K562 (cell line): ENCODE measurements around the gene BRPF1. TPM values are rescaled to one million over a fixed set of nuclear protein-coding genes. Genes with fewer than 3 reads are reported as not detected.

Source experiments
- CBFA2T2 ChIP-seq: fragments of 450-650 bp; conservative IDR thresholded peaks from 2 replicates; pipeline ENCODE4 v1.6.1; 2017; ENCODE audit warnings: mild to moderate bottlenecking
- CBX2 ChIP-seq: fragments of 200-600 bp; sonication (generic); IDR thresholded peaks from one replicate; pipeline ENCODE4 v1.6.1; 2012; ENCODE audit warnings: mild to moderate bottlenecking, low read length, inconsistent platforms; ENCODE audit not compliant: insufficient read depth, poor library complexity, severe bottlenecking
- CTBP1 ChIP-seq: fragments of 450-650 bp; IDR thresholded peaks from 2 replicates; pipeline ENCODE4 v1.6.1; 2016; ENCODE audit warnings: borderline replicate concordance
- GTF2F1 ChIP-seq: IDR thresholded peaks from 2 replicates; pipeline ENCODE4 v1.6.1; 2011; ENCODE audit warnings: low read depth, low read length, improper control_type of control experiment
- HMGN3 ChIP-seq: IDR thresholded peaks from 2 replicates; pipeline ENCODE4 v1.6.1; 2011; ENCODE audit warnings: borderline replicate concordance, low read depth, mild to moderate bottlenecking, mixed read lengths, low read length; ENCODE audit not compliant: insufficient read length; ENCODE audit errors: extremely low read depth
- MBD2 ChIP-seq: sonication (generic); IDR thresholded peaks from 2 replicates; pipeline ENCODE4 v1.6.1; 2016; ENCODE audit warnings: low read depth, borderline replicate concordance
- MEIS2 ChIP-seq: fragments of 450-650 bp; IDR thresholded peaks from 2 replicates; pipeline ENCODE4 v1.6.1; 2014; ENCODE audit warnings: mild to moderate bottlenecking; ENCODE audit not compliant: partially characterized antibody
- MNT ChIP-seq, 2 experiments: fragments of 450-650 bp; conservative IDR thresholded peaks; 2 replicates each; pipeline ENCODE4 v1.6.1; 2017; ENCODE audit warnings: mild to moderate bottlenecking in 2 of 2, moderate library complexity in 2 of 2
- NR2C1 ChIP-seq, 2 experiments: fragments of 450-650 bp; IDR thresholded peaks; 2 replicates each; pipeline ENCODE4 v1.6.1; 2017; ENCODE audit warnings: mild to moderate bottlenecking in 2 of 2, antibody characterized with exemption in 1 of 2, inconsistent platforms in 1 of 2, missing compliant biosample characterization in 1 of 2, missing genetic modification characterization in 1 of 2
- PTBP1 ChIP-seq: fragments of 200-400 bp; formaldehyde crosslinking; IDR thresholded peaks from 2 replicates; pipeline ENCODE4 v1.6.1; 2017; ENCODE audit warnings: low read depth, low read length
- RBM14 ChIP-seq: fragments of 200-400 bp; formaldehyde crosslinking; IDR thresholded peaks from 2 replicates; pipeline ENCODE4 v1.6.1; 2018; ENCODE audit warnings: low read depth, mild to moderate bottlenecking, low read length, moderate library complexity, borderline replicate concordance; ENCODE audit not compliant: insufficient read depth
- RUNX1 ChIP-seq: sonication (generic); IDR thresholded peaks from 2 replicates; pipeline ENCODE4 v1.6.1; 2016; ENCODE audit warnings: antibody characterized with exemption, low read depth
- SMARCE1 ChIP-seq: fragments of 450-650 bp; IDR thresholded peaks from 2 replicates; pipeline ENCODE4 v1.7.1; 2016; ENCODE audit warnings: mild to moderate bottlenecking
- TAF15 ChIP-seq: fragments of 200-400 bp; formaldehyde crosslinking; IDR thresholded peaks from 2 replicates; pipeline ENCODE4 v1.6.1; 2017; ENCODE audit warnings: mild to moderate bottlenecking, low read depth, low read length, moderate library complexity
- YBX1 ChIP-seq: fragments of 450-650 bp; IDR thresholded peaks from 2 replicates; pipeline ENCODE4 v1.7.1; 2016; ENCODE audit warnings: mild to moderate bottlenecking
- ZNF165 ChIP-seq: fragments of 250-450 bp; sonication (Bioruptor Pico); IDR thresholded peaks from 2 replicates; pipeline ENCODE4 v1.4.0; 2020; ENCODE audit warnings: borderline replicate concordance
- ZNF76 ChIP-seq: fragments of 250-450 bp; sonication (Bioruptor Pico); IDR thresholded peaks from 2 replicates; pipeline ENCODE4 v1.4.0; 2020; ENCODE audit warnings: mild to moderate bottlenecking, moderate library complexity, borderline replicate concordance
- ZNF766 ChIP-seq: fragments of 200-800 bp; sonication (Bioruptor generic); conservative IDR thresholded peaks from 2 replicates; pipeline ENCODE4 v1.6.1; 2016; ENCODE audit warnings: missing genetic modification characterization, missing compliant biosample characterization
- polyA plus RNA-seq, 8 experiments: library from polyadenylated mRNA; depleted of rRNA in 4 of 8; stranded (reverse) in 5 of 8; unstranded in 3 of 8; fragments of >200 nt; fragmentation: Nextera tagmentation in 2 of 8; fragmentation: Illumina TruSeq in 1 of 8; extraction: Ambion mirVana in 2 of 8; extraction: Trizol in 1 of 8; gene quantifications; 2 replicates each; pipeline versions ENCODE4 v1.2.1 to v1.2.3, GENCODE V29; 2011 to 2014; ENCODE audit warnings: inconsistent platforms in 1 of 8, missing spikeins in 1 of 8
- total RNA-seq, 7 experiments: library from RNA; depleted of rRNA in 6 of 7; stranded (reverse); fragments of >200 nt in 6 of 7; fragmentation: Illumina TruSeq in 2 of 7; extraction: Trizol in 2 of 7; gene quantifications; 2 replicates each; pipeline versions ENCODE4 v1.2.1 to v1.2.3, GENCODE V29; 2011 to 2021; ENCODE audit warnings: low replicate concordance in 1 of 7
- TF ChIP-seq, protein P1 (sequence below): fragments of 200-800 bp; sonication (Bioruptor generic); IDR thresholded peaks from 2 replicates; pipeline ENCODE4 v1.6.1; 2017; ENCODE audit warnings: missing genetic modification characterization, missing compliant biosample characterization
- TF ChIP-seq, protein P2 (sequence below): fragments of 150-350 bp; IDR thresholded peaks from 2 replicates; pipeline ENCODE4 v1.6.1; 2014; ENCODE audit warnings: low read depth, mild to moderate bottlenecking, low read length, borderline replicate concordance
- TF ChIP-seq, protein P3 (sequence below): IDR thresholded peaks from 3 replicates; pipeline ENCODE4 v1.6.1; 2011; ENCODE audit warnings: borderline replicate concordance, mild to moderate bottlenecking; ENCODE audit not compliant: insufficient read length, insufficient read depth

BRPF1 gene
- total and polyA plus RNA-seq, 9 of the 15 experiments (the other 6 are each of a cell fraction or from before 2014, with no cell fraction given) = 1.1 to 40.2 (median 23.5) TPM

DNA sequence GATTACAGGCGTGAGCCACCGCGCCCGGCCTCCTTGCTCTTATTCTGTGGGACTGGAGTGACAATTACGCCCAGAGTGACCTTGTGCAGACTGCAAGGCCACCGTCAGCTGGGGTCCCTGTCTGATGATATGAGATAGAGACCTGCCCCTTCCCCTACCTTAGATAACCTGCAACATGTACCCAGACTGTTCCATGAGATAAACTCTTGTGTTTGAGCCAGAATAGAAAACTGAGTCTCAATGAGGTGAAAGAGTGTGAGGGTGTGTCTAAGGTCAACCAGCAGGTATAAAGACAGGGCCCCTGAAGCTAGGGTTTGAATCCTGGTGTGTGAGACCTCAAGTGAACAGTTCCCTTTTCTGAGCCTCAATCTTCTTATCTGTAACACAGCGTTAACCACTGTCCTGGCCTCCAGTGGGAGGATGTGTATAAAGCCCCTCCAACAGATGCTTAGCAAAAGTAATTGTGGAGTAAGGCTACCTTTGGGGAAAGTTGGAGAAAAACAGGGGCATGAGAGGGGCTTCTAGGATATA lies 54.7 kb downstream of the BRPF1 start (continued):
- TF ChIP-seq MEIS2 (no peak), CBX2 (no peak), CTBP1 (peak; percentile 65; the same call in 1 of the 2 replicates), RBM14 (no peak), RUNX1 (no peak), PTBP1 (no peak), MNT (conservative IDR thresholded peaks at IDR 0.05) (no peak), GTF2F1 (no peak), ZNF766 (CRISPR knock-in tag) (no peak), TAF15 (no peak), YBX1 (no peak), NR2C1 (IDR thresholded peaks at IDR 0.05) (peak; percentile 61), NR2C1 (tag; IDR thresholded peaks at IDR 0.05) (peak; percentile 45; the same call in 1 of the 2 replicates), CBFA2T2 (peak; percentile 91), SMARCE1 (peak; percentile 28; the same call in 1 of the 2 replicates), ZNF165 (CRISPR knock-in tag) (no peak), ZNF76 (CRISPR knock-in tag) (peak; percentile 9; the same call in 1 of the 2 replicates), MBD2 (0 out of 2 replicates have a peak, but pooled peaks have one; percentile 19), HMGN3 (no peak)
- TF ChIP-seq, protein P1, sequence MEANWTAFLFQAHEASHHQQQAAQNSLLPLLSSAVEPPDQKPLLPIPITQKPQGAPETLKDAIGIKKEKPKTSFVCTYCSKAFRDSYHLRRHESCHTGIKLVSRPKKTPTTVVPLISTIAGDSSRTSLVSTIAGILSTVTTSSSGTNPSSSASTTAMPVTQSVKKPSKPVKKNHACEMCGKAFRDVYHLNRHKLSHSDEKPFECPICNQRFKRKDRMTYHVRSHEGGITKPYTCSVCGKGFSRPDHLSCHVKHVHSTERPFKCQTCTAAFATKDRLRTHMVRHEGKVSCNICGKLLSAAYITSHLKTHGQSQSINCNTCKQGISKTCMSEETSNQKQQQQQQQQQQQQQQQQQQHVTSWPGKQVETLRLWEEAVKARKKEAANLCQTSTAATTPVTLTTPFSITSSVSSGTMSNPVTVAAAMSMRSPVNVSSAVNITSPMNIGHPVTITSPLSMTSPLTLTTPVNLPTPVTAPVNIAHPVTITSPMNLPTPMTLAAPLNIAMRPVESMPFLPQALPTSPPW (CRISPR knock-in tag) = no peak
- TF ChIP-seq, protein P2, sequence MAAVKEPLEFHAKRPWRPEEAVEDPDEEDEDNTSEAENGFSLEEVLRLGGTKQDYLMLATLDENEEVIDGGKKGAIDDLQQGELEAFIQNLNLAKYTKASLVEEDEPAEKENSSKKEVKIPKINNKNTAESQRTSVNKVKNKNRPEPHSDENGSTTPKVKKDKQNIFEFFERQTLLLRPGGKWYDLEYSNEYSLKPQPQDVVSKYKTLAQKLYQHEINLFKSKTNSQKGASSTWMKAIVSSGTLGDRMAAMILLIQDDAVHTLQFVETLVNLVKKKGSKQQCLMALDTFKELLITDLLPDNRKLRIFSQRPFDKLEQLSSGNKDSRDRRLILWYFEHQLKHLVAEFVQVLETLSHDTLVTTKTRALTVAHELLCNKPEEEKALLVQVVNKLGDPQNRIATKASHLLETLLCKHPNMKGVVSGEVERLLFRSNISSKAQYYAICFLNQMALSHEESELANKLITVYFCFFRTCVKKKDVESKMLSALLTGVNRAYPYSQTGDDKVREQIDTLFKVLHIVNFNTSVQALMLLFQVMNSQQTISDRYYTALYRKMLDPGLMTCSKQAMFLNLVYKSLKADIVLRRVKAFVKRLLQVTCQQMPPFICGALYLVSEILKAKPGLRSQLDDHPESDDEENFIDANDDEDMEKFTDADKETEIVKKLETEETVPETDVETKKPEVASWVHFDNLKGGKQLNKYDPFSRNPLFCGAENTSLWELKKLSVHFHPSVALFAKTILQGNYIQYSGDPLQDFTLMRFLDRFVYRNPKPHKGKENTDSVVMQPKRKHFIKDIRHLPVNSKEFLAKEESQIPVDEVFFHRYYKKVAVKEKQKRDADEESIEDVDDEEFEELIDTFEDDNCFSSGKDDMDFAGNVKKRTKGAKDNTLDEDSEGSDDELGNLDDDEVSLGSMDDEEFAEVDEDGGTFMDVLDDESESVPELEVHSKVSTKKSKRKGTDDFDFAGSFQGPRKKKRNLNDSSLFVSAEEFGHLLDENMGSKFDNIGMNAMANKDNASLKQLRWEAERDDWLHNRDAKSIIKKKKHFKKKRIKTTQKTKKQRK = no peak
- TF ChIP-seq, protein P3, sequence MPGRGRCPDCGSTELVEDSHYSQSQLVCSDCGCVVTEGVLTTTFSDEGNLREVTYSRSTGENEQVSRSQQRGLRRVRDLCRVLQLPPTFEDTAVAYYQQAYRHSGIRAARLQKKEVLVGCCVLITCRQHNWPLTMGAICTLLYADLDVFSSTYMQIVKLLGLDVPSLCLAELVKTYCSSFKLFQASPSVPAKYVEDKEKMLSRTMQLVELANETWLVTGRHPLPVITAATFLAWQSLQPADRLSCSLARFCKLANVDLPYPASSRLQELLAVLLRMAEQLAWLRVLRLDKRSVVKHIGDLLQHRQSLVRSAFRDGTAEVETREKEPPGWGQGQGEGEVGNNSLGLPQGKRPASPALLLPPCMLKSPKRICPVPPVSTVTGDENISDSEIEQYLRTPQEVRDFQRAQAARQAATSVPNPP = no peak
